ENCODE data around the gene MAFG.

GRCh38 chr17:81879121-81879520 is 48.4 kb downstream of the MAFG start:
- TF ChIP-seq CTCF (optimal IDR thresholded peaks at IDR 0.05 in 1 of 3, IDR thresholded peaks at IDR 0.05 in 1 of 3, conservative IDR thresholded peaks at IDR 0.05 in 1 of 3; ENCODE audit: extremely low read depth in 1 of 3, insufficient read depth in 2 of 3, low read length in 3 of 3) (no peak), EZH2 (IDR thresholded peaks at IDR 0.05; ENCODE audit: low read length) (no peak)
